NCI-H2081 treated with DMSO at 0.1 percent for 48 hours (cell line): ENCODE data around the gene NDUFS1.
A peak's percentile ranks its signal among the peaks of the same experiment; 100 is the strongest.
"Not testable (repeated sequence)": the region's sequence is repeated elsewhere in the genome, so short reads cannot be mapped to it uniquely, and the experiment has no call there.

Experiments
- DNase-seq: peaks from one replicate; lab custom pipeline; 2025; lab: John Stamatoyannopoulos, UW

Gene NDUFS1

DNA sequence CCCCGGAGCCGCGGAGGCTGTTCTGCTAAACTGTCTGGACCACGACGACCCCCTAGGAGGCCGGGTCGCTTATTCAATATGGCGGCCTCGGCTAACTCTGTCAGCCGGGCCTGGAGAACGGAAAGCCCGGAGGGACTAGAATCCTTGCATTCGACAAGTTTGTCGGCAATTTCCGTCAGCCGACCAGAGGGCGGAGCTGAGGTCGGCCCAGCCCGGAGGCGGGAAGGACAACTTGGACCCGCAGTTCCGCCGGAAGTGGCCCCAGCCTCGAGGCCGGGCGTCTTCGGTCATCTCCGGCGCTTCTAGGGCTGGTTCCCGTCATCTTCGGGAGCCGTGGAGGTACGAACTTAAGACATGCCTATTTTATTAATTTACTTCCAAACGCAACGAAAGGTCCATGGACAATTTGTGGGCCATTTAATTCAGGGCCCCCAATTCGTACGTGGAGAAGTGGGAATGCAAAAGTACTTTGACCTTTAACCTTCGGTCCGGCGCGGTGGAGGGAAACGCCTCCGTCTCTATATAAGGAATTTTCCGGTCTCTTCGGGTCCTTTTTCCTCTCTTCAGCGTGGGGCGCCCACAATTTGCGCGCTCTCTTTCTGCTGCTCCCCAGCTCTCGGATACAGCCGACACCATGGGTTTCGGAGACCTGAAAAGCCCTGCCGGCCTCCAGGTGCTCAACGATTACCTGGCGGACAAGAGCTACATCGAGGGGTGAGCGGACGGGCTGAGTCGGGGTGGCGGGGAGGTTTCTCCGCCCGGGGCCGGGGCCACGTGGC, at the start of gene NDUFS1, which contains the start of gene EEF1B2:
Gene NDUFS1, minus strand, starts transcription at position 99 of the 779 bp plus-strand sequence. CDS start 5,766 bp downstream, outside the sequence.
Gene EEF1B2, plus strand, starts transcription at position 550 of the 779 bp plus-strand sequence. Its CDS starts 85 bp downstream, at position 635.
- peak; percentile 89 for DNase-seq

DNA sequence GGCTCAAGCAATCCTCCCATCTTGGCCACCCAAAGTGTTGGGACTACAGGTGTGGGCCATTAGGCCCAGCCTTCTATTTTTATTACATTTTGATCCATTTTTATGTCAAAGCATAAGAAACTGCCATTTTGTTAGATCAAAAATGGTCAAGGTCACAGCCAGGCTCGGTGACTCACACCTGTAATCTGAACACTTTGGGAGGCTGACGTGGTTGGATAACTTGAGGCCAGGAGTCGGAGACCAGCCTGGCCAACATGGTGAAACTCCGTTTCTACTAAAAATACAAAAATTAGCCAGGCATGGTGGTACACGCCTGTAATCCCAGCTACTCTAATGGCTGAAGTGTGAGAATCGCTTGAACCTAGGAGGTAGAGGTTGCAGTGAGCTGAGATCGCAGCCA, 49.7 kb upstream of the NDUFS1 start:
- DNase-seq = no peak

DNA sequence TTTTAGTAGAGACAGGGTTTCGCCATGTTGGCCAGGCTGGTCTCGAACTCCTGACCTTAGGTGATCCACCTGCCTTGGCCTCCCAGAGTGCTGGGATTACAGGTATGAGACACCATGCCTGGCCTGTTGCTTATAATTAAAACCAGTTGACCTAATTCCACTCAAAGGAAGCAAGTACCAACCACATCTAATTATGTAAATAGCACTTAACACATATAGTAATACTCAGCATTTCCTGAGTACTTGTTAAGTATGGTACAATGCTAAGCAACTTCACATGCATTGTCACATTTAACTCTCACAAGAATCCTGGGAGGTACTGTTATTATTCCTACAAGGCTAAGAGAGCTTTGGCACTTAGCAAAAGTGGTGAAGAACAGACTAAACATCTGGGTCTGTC, 48.1 kb upstream of the NDUFS1 start:
- not testable (repeated sequence) for DNase-seq

DNA sequence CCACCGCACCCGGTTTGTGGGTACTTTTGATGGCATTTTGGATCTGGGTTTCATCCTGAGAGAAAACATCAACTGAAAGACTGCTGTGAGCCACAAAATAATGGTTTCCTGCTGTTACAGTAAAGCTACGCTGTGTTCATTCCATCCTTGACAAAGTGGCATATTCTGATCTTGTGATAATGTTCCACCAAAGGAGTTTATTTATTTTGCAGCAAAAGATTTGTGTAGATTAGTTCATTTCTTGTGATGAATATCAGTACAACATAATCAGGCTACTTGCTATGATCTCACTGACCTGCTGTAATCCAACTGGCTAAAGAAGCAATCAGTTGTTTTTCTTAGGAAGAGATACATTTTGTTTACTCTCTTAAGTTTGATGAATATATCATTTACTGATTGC, 45.5 kb upstream of the NDUFS1 start:
- DNase-seq = no peak

DNA sequence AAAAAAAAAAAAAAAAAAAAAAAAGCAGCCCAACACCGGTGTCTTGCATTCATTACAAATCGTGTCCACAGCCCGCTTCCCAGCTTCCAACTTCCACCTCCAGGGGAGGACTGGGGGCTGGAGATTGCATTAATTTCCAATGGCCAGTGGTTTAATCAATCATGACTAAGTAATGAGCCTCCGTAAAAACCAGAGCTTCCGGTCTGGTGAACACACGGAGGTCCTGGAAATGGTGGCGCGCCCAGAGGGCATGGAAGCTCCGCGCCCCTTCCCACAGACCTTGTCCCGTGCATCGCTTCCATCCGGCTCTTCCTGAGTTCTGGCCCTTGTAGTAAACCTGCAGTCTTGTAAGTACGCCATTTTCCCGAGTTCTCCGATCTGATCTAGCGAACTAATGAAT, 44.1 kb upstream of the NDUFS1 start:
- no peak for DNase-seq

DNA sequence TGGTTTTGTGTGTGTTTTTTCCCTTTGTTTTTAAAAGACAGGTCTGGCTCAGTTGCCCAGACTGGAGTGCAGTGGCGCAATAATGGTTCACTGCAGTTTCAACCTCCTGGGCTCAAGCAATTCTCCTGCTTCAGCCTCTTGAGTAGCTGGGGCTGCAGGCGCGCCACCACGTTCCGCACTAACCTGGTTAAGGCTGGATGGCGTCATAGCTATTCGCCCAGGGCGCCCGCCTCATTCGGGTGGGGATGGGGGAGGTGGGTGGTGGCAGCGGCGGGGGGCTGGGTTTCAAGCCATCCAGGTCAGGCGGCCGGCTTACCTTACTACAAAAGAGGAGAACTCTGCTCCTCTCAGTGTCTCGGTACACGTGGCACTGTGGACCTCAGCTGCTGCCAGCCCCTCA, 43.2 kb upstream of the NDUFS1 start:
- no peak for DNase-seq

DNA sequence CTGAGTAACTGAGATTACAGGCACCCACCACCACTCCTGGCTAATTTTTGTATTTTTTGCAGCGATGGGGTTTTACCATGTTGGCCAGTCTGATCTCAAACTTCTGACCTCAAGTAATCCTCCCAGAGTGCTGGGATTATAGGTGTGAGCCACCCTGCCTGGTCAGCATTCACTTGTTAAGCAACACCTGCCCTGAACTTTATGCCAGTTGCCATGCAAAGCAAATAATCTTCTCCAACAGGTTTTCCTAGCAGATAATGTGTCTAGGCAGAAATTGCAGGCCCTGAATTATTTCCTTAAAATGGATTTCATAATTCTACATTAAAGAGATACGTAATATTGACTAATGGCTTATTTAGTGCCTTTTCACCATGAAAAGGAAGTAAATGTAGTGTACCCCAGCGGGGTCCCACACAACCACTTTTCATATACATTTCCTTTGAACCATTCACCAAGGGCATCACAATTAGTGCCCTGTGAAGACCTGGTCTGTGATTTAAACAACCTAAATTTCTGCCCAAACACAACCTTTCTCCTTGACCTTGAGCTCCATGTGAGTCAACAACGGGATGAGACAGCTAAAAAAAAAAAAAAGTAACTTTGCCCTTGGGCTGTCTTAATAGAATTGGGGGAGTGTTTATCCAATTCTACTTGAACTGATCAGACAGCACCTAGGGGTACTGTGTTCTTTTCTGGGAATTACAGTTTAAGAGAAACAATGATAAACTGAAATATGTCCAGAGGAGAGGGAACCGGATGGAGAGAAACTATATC, 42.0 kb upstream of the NDUFS1 start:
- no peak for DNase-seq

DNA sequence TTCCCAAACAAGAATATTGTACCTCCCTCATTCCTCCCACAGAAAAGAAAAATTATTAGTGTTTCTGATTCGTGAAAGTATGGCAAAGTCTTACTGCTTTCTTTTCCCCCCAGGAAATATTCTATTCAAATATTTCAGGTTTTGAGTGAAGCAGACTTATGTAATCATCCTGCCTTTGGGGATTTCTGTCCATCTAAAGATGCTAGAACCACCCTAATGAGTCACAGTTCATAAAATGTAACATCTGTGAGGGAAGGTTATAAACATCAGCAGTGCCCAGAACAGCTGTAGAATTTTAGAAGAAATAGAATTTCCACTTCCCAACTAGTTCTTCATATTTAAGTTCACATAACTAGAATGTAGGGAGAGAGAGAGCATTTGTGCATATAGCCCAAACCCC, 39.4 kb upstream of the NDUFS1 start:
- no peak for DNase-seq

DNA sequence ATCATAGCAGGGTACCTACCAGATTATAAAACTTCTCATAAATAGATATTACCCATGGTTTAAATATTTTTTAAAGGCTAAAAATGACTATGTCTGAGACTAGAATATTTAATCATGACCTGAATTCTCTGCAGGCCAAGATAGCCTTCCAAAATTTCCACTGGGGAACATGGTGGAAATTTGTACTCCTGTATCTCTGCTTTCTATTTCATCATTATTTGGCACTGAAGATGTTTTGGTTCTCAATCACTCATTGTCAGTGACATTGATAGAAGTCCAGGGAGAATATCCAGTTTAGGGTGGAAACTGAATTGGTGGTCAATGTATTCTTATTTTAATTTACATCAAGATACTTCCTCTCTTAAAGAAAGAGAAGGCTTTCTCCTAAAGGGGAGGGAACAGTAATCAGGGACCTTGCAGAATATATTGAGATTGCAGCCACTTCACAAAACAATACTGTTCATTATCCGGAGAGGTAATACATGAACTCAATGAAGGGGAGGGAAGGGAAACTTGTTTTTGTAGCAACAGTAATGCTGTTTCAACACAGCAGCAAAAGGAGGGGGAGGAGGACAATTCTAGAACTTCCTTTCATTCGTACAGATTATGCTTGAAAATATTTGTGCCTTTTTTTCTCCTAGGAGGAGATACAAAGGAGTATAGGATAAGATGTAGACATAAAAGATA, 34.6 kb upstream of the NDUFS1 start:
- DNase-seq = no peak

DNA sequence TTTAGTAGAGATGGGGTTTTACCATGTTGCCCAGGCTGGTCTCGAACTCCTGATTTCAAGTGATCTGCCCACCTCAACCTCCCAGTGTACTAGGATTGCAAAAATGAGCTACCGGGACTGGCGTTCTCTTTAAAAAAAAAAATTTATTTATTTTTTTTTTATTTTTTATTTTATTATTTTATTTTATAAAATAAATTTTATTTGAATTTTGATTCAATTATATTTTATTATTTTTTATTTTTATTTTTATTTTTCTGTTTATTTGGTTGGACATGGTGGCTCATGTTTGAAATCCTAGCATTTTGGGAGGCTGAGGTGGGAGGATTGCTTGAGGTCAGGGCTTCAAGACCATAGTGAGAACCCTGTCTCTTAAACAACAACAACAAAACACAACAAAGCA, 32.9 kb upstream of the NDUFS1 start:
- no peak for DNase-seq

DNA sequence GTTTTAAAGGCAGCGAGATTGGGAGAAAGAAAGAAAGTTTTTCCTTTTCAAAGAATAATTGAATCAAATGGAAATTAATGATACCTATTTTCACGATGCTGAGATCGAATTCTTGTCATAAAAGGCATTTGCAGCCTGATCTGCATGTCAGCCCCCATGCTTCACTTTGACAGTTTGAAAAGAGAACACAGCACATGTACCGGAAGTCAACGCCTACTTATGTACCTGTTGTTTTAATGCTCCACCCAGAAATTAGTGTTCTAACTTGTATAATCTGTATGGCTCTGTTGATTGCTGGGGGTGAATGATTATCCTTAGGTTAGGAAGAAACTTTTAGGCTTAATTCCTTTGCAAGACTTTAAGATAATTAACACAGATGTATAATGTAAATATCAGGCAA, 31.4 kb upstream of the NDUFS1 start:
- DNase-seq = no peak

DNA sequence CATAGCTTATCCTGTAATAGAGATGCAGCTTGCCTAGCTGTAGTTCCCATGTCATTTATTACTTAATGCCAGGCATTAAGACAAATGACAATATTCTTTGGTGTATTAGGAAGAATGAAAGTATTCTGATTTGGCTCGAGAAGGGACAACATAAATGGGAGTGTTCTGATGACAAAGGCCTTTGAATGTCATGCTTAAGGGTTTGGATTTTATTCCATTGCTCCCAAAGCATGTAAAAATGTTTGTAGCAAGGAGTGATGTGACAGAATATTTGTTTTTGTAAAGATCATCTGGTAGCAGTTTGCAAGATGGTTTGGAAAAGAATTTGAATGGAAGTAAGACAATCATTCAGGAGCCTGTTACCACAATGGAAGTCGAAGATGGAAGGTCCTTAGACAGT, 30.9 kb upstream of the NDUFS1 start:
- no peak for DNase-seq

DNA sequence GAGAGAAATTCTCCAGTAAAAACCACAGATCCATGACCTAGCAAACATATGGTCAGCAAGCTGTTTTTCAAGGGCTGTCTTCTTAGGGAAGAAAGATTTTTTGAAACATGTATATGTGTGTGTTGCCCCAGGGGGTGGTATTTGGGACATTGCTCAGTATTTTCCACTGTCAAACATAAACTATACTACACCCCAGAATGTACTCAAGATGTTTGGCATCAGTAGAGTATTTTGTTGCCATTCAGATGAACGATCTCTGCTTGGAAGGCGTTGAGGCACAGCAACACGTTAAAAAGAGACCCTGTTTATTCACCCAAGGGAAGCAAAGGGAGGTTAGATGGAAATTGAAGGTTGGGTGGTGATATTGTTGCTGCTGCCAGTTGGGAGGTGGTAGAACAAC, 30.4 kb upstream of the NDUFS1 start:
- no peak for DNase-seq

DNA sequence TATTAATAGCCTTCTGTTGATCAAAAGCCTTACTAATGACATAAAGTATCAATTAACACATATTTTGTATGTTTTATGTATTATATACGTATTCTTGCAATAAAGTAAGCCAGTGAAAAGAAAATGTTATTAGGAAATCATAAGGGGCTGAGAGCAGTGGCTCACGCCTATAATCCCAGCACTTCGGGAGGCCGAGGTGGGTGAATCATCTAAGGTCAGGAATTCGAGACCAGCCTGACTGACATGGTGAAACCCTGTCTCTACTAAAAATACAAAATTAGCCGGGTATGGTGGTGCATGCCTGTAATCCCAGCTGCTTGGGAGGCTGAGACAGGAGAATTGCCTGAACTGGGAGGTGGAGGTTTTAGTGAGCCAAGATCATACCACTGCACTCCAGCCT, 22.3 kb upstream of the NDUFS1 start:
- DNase-seq = not testable (repeated sequence)

DNA sequence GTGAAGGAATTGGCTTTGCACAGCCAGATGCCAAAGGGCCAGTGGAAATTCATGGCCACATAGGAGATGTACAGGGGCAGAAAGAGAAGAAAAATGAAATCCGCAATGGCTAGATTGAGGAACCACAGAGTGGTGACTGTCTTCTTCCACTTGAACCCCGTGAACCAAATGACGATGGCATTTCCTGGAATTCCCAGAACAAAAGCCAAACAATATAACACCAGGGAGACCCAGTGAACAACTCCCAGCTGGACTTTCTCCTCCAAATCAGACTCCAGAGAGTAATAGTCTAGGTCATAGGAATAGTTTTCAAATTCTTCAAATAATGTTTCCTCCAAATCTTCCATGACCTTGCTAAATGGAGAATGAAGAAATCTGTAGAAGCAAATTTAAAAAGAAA, 17.7 kb upstream of the NDUFS1 start:
- no peak for DNase-seq

DNA sequence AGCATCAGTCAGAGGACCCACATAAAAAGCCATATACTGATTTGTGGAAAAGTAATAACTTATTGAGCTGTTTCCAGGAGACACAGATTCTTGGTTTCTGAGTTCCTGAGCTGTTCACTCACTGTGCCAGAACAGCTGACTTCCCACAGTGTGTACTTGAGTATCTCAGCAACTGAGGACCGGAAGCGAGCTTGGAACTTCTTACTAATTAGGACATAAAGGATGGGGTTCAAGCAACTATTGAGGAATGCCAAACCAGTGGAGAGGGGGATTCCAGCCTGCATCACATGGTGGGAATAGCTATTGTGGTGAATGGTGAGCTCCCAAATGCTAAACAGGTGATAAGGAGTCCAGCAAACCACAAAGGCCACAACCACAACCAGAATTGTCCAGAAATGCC, 16.9 kb upstream of the NDUFS1 start:
- DNase-seq = no peak

DNA sequence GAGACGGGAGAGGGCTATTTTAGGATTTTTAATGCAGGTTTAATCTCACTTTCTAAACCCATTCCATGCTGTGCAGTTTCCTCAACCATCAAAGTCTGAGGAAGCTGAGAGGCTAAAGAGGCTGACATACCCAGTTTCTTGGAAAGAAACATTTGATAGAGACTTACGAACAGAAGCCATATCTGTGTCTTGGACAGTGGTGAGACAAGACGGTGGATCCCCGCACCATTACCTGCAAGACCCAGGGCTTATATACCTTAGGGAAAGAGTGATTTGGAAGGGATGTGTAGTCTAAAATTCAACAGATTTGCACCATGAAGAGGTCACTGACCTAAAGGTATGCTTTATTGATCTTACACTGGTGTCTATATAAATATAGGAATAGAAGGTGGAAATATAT, 13.9 kb upstream of the NDUFS1 start:
- DNase-seq = no peak

DNA sequence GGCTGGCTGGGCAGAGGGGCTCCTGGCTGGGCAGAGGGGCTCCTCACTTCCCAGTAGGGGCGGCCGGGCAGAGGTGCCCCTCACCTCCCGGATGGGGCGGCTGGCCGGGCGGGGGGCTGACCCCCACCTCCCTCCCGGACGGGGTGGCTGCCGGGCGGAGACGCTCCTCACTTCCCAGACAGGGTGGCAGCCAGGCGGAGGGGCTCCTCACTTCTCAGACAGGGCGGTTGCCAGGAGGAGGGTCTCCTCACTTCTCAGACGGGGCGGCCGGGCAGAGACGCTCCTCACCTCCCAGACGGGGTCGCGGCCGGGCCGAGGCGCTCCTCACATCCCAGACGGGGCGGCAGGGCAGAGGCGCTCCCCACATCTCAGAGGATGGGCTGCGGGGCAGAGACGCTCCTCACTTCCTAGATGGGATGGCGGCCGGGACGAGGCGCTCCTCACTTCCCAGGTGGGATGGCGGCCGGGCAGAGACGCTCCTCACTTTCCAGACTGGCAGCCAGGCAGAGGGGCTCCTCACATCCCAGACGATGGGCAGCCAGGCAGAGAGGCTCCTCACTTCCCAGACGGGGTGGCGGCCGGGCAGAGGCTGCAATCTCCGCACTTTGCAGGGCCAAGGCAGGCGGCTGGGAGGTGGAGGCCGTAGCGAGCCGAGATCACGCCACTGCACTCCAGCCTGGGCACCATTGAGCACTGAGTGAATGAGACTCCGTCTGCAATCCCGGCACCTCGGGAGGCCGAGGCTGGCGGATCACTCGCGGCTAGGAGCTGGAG, 12.6 kb upstream of the NDUFS1 start:
- not testable (repeated sequence) for DNase-seq

DNA sequence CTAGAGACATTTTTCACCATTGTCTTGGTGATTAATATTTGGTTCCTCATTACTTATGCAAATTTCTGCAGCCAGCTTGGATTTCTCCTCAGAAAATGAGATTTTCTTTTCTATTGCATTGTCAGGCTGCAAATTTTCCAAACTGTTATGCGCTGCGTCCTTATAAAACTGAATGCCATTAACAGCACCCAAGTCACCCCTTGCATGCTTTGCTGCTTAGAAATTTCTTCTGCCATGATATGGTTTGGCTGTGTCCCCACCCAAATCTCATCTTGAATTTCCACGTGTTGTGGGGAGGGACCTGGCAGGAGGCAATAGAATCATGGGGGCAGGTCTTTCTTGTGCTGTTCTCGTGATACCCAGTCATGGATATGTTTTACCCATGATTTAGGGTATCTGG, 9.0 kb upstream of the NDUFS1 start:
- not testable (repeated sequence) for DNase-seq

DNA sequence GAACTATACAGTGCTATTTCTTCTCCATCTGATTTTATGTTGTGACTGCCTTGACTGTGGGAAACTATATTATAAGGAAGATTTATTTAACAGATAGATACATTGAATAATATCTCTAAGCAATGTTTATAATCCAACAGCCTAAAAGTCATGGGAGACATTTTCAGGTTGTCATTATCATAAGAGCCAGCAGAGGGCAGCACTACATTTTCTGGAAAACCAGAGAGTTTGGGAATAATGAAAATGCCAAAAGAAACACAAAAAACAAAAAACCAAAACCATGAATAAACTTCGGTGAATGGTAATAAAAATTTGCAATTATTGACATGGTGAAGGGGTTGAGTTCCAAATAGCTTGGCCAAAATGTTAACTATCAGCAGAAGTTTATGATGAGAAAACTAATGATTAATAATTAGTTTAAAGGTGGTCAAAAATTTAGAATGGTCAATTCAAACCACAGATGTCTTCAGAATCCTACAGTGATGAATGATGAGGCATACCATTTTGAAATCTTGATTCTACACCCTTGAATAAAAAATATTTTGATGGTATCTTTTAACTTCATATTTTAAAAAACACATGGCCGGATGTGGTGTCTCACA, 5.1 kb upstream of the NDUFS1 start:
- DNase-seq = no peak

DNA sequence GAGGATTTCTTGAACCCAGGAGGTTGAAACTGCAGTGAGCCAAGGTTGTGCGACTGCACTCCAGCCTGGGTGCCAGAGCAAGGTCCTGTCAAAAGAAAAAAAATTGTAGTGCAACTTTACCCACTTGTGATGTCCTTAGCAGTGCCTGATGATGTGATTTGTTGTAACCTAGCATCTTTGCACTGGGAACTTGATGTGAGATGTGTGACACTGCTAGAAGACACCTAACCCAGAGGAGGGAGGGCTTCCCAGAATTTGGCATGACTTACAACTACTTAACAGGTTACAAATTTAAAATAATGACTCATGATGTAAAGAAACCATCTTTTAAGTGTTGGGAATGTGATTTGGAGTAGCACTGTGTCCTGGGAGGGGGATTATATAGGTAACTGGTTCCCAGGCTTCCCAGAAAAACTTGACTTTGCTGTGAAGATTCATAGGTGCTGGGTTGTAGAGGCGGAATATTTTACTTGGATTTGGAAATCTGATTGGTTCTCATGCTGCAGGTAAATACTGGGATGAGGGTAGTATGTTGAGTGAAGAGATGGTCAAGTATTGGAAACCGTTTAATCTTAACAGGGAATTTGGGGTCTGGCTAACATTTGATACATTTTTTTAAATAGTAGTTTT, 4.1 kb upstream of the NDUFS1 start:
- DNase-seq = no peak
